ENCODE measurements around the gene SLC7A11.

The SLC7A11 gene

DNA sequence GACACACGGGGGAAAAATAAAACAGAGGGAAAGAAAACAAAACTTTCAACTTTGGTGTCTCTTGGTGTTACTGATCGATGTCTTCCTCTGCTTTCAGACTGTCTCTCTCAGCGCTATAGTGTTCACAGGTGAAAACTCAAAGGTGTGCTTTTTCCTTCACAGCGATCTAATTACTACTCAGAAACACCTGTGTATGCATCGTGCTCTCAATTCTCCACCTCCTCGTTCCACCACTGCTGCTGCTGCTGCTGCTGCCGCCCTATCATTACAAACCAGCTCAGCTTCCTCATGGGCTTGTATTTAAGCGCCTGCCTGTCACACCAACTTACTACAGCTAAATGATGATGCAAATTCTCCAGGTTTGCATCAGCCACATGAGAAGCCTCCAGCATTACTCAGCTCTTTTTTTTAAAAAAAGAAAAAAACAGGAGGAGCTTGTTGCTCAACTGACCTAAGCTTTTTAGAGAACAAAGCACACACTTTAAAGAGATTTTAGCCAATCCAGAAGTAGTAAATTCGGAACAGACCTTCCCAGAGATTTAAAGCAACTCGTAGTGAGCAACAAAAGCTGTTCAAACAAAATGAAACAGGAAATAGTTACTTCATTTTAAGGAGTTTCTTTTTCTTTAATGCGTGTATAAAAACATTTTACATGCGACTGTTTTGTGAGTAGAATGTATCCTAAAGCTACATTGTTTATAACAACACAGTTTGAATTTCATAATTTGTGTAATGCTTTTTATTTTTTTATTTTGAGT, at the start of gene SLC7A11:
SLC7A11 (minus strand) TSS at position 274 of the 758 bp plus-strand sequence. CDS start 280 bp downstream, outside the sequence.
- peak; percentile 90 for DNase-seq (ENCODE audit: low spot score)

- no peak for DNase-seq (ENCODE audit: low spot score)
Observed at GRCh38 chr4:138291431-138291830, 49.3 kb upstream of the SLC7A11 start.

DNA sequence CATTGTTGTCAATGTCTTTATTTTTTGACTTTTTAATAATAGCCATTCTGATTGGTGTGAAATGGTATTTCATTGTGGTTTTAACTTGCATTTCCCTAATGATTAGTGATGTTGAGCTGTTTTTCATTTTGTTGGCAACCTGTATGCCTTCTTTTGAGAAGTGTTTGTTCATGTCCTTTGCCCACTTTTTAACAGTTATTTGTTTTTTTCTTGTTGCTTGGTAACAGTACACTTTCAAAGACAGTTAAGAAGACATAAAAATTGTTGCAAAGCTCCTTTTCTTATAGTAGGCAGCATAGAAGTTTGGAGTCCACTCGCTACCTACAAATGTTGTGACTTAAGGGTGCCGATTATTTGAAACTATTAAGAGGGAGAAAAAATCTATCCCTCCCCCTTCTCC, 48.7 kb upstream of the SLC7A11 start:
- no peak for DNase-seq (ENCODE audit: low spot score)

DNA sequence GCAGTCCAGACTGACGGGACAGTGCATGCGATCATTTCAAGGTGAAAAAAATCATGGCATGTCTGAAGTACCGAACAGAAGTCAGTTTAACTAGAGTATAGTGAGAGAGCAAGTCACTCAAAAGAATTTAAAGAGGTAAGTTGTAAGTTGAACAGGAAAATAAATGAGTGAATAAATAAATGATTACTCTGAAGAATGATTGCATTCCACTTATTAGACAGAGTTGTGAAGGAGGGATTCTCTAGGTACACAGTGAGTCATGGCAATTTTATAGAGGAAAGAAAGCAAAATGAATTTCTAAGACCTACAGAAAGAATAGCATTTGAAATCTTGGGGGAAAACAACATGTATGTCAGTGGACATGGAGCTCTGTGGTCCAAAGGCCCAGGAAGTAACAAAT, 37.1 kb upstream of the SLC7A11 start:
- no peak for DNase-seq (ENCODE audit: low spot score)

- DNase-seq (ENCODE audit: low spot score) = no peak
Observed at GRCh38 chr4:138277133-138277532, 35.0 kb upstream of the SLC7A11 start.

- no peak for DNase-seq (ENCODE audit: low spot score)
Observed at GRCh38 chr4:138275963-138276621, 33.9 kb upstream of the SLC7A11 start.

DNA sequence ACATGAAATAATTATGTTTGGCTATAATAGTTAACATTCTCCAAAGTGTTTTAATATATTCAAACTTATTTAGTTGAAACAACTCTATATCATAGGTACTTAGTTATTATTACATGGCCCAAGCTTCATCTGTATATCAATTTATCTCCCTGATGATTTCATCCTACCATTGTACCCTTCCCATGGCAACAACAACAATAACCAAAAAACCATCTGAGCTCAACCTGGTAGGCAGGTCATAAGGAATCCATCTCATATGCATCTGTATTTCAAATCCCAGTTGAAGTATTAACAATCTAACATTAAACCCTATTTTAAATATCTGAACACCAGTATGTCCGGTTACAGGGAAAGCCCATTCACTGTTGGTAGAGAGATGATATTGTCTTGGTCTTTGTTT, 33.1 kb upstream of the SLC7A11 start:
- no peak for DNase-seq (ENCODE audit: low spot score)

GRCh38 chr4:138269175-138269574, 27.0 kb upstream of the SLC7A11 start:
- no peak for DNase-seq (ENCODE audit: low spot score)

GRCh38 chr4:138267835-138268234, 25.7 kb upstream of the SLC7A11 start:
- DNase-seq (ENCODE audit: low spot score) = no peak

DNA sequence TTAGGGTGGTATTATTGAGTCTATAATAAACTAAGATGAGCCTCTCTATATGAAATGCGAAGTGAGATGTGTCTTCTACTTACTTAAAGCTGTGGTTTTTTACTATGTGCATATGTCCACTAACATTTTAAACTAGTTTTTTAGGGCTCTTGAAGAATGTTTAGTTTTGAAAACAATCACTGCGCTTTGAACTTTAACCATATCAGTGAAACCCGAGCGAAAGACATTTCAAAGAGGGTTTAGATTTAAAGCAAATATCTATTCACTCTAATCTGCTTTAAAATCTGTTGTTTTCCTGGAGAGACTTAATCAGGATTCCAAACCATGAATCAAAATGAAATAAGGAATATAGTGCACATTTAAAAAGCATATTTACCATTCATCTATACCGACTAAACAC, 24.8 kb upstream of the SLC7A11 start:
- no peak for DNase-seq (ENCODE audit: low spot score)

GRCh38 chr4:138263247-138263816, 21.2 kb upstream of the SLC7A11 start:
- DNase-seq (ENCODE audit: low spot score) = no peak

DNA sequence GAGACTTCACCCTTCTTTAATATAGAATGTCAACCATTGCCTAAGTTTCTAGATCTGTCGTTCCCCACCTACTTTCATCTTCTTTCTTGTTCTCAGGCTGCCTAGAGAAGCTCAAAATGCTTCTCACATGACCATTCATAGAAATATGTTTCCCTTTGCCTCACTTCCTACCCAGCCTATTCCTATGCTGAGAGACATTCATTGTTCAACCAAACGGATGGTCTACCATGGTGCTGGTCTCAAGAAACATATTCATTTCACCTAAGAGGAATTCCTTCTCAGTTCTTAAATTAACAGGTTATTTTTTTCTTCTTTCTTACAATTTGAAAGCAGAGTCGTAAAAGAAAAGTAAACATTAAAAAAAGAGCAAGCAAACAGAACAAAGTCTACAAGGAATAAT, 20.3 kb upstream of the SLC7A11 start:
- no peak for DNase-seq (ENCODE audit: low spot score)

DNA sequence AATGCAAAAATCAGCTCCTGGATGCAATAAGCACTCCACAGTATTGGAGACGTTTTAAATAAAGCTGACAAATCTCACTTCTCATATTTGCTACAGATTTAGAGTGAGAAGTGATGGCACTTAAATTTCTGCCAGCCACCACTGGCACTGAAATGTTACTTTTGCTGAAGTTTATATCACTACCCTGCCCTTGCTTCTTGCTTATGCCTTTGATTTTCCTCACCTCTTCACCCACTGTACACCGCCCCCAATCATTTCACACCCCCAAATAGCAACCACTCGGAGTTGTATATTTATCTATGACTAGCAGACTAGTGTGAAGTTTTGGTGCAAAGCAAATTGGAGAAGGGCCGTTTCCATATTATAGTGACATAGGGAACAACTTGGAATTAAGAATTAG, 19.9 kb upstream of the SLC7A11 start:
- DNase-seq (ENCODE audit: low spot score) = no peak

GRCh38 chr4:138259824-138260223, 17.7 kb upstream of the SLC7A11 start:
- DNase-seq (ENCODE audit: low spot score) = no peak

- no peak for DNase-seq (ENCODE audit: low spot score)
Observed at GRCh38 chr4:138259271-138259670, 17.1 kb upstream of the SLC7A11 start.

GRCh38 chr4:138256608-138257007, 14.5 kb upstream of the SLC7A11 start:
- DNase-seq (ENCODE audit: low spot score) = no peak

DNA sequence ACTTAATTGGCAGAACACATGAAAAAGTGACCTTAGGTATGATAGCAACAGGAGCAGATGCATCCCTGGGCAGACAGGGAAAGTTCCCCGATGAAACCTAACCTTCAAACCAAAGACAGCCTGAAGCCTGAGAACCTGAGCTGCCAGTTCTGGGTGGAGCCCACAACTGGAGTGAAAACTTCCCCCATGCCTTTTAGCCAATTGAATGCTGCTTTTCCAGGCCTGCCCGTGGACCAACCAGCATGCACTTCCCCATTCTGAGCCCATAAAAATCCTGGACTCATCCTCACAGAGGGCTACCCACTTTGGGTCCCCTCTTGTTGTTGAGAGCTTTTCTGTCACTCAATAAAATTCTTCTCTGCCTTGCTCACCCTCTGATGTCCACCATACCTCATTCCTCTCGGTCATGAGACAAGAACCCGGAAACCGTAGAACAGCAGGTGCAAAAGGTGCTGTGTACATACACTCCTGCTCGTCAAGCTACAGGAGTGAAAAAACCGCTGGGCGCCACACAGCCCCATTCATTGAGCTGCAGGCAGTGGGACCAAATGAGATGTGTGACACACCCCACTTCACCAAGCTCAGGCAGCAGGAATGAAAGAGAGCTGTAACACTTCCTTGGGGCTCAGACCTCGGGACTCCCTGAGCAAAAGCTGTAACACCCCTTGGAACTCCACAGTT, 13.9 kb upstream of the SLC7A11 start:
- no peak for DNase-seq (ENCODE audit: low spot score)

DNA sequence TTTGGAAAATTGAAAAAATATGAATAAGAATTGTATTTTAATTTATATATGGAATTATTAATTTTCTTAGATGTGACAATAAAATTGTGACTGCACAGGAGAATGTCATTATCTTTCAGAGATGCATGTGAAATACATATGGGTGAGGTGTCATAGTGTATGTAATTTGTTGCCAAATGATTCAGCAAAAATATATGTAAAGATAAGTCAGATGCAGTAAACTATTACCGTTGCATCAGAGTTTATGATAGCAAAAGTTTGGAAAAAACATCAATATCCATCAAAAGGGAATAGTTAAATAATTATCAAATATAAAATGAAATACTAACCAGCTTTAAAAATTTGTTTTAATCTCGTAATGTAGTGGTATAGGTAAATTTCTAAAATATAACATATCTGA, 10.4 kb upstream of the SLC7A11 start:
- no peak for DNase-seq (ENCODE audit: low spot score)

DNA sequence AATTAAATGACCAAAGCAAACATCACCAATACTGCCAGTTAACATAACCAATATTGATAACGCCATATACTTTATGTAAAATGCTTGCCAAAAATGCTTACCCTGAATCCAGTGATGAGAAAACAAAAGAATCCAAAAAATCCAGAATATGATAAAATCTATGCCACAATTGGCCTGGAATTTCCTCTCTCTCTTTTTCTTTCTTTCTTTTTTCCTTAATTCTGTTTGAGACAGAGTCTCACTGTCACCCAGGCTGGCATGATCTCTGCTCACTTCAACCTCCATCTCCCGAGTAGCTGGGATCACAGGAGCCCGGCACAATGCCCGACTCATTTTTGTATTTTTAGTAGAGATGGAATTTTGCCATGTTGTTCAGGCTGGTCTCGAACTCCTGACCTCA, 9.8 kb upstream of the SLC7A11 start:
- DNase-seq (ENCODE audit: low spot score) = no peak

DNA sequence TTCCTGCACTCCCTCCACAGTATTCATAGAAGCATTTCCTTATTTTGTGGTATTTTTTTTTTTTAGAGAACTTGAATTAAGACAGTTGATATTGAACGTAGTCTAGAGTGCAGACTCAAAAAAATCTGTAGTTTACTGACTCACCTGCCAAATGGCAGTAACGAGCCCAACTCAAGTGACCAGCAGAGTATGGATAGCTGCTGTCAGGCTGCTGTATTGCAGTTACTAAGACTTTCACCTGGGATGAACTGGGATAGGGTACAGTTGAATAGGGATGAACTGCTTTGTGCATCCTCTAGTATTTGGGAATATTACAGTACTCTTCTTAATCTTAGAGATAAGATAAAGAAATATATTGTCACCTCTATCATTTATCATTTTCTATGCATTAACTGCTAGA, 7.0 kb upstream of the SLC7A11 start:
- DNase-seq (ENCODE audit: low spot score) = no peak

DNA sequence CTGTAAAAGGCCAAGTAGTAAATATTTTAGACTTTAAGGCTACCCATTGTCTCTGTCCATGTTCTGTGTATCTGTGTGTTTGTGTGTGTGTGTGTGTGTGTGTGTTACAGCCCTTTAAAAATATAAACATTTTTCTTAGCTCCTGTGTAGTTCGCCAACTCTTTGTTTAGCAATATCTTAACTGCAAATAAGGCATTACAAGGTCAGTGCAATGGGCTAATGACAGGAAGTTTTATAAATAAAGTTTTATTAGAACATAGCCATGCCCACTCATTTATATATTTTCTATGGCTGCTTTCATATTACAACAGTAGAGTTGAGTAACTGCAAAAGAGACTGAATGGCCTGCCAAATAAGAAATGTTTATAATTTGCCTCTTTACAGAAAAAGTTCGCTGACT, 5.9 kb upstream of the SLC7A11 start:
- DNase-seq (ENCODE audit: low spot score) = no peak

- no peak for DNase-seq (ENCODE audit: low spot score)
Observed at GRCh38 chr4:138247643-138248042, 5.5 kb upstream of the SLC7A11 start.

DNA sequence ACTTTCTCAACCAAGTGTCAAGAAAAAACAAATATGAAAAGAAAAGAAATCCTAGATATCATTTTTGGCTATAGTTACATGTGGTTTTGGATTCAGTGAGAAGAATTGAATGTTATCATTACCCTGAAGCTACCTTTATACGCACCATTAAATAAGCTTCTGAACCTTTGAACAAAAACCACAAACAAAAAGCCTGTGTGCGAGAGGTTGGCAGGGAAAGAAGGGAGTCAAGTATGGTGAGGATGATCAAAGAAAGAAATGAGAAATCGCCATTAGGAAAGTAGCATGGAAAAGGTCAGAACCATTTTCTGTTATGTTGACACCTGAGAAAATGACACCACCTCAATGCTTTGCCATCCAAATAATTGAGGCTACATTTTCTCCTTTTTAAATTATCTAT, 1.2 kb upstream of the SLC7A11 start:
- no peak for DNase-seq (ENCODE audit: low spot score)

Measured in activated CD4-positive, alpha-beta T cell treated with anti-CD3 and anti-CD28 coated beads, Interleukin-2, Interleukin-4, amounts not matched to agents 100 ng/mL and 50 ng/mL, durations not matched to agents 16 hours and 8 hours (primary cell).